ENCODE measurements around the gene UQCRC1.

DNA sequence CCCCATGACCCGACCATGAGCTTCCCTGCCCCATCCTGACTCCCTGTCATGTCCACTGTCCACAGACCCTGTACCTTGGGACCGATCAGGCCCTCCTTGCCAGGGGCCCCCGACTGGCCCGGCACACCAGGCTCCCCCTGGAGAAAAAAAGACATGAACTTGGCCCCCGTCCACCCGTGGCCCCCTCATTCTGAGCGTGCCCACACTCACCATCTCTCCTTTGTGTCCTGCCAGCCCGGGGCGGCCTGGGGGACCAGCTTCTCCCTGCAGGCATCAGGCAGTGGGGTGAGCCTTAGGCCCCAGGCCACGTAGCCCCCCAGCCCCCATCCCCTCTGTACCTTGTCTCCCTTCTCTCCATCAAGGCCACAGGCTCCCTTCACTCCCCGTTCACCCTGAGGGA is 41.9 kb downstream of the UQCRC1 start:
- TF ChIP-seq, protein P1, sequence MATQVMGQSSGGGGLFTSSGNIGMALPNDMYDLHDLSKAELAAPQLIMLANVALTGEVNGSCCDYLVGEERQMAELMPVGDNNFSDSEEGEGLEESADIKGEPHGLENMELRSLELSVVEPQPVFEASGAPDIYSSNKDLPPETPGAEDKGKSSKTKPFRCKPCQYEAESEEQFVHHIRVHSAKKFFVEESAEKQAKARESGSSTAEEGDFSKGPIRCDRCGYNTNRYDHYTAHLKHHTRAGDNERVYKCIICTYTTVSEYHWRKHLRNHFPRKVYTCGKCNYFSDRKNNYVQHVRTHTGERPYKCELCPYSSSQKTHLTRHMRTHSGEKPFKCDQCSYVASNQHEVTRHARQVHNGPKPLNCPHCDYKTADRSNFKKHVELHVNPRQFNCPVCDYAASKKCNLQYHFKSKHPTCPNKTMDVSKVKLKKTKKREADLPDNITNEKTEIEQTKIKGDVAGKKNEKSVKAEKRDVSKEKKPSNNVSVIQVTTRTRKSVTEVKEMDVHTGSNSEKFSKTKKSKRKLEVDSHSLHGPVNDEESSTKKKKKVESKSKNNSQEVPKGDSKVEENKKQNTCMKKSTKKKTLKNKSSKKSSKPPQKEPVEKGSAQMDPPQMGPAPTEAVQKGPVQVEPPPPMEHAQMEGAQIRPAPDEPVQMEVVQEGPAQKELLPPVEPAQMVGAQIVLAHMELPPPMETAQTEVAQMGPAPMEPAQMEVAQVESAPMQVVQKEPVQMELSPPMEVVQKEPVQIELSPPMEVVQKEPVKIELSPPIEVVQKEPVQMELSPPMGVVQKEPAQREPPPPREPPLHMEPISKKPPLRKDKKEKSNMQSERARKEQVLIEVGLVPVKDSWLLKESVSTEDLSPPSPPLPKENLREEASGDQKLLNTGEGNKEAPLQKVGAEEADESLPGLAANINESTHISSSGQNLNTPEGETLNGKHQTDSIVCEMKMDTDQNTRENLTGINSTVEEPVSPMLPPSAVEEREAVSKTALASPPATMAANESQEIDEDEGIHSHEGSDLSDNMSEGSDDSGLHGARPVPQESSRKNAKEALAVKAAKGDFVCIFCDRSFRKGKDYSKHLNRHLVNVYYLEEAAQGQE (tag by site-specific recombination; IDR thresholded peaks at IDR 0.05), result no peak
- TF ChIP-seq, protein P2, sequence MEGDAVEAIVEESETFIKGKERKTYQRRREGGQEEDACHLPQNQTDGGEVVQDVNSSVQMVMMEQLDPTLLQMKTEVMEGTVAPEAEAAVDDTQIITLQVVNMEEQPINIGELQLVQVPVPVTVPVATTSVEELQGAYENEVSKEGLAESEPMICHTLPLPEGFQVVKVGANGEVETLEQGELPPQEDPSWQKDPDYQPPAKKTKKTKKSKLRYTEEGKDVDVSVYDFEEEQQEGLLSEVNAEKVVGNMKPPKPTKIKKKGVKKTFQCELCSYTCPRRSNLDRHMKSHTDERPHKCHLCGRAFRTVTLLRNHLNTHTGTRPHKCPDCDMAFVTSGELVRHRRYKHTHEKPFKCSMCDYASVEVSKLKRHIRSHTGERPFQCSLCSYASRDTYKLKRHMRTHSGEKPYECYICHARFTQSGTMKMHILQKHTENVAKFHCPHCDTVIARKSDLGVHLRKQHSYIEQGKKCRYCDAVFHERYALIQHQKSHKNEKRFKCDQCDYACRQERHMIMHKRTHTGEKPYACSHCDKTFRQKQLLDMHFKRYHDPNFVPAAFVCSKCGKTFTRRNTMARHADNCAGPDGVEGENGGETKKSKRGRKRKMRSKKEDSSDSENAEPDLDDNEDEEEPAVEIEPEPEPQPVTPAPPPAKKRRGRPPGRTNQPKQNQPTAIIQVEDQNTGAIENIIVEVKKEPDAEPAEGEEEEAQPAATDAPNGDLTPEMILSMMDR (tag by site-specific recombination; IDR thresholded peaks at IDR 0.05), result no peak
- TF ChIP-seq ZNF473 (tag by site-specific recombination; IDR thresholded peaks at IDR 0.05) (no peak), ZNF133 (tag by site-specific recombination; IDR thresholded peaks at IDR 0.05) (no peak), MYNN (tag by site-specific recombination; IDR thresholded peaks at IDR 0.05; ENCODE audit: borderline replicate concordance) (no peak), REPIN1 (tag by site-specific recombination; IDR thresholded peaks at IDR 0.05; ENCODE audit: low read depth) (no peak), ZNF391 (tag by site-specific recombination; IDR thresholded peaks at IDR 0.05; ENCODE audit: borderline replicate concordance, low read depth) (no peak), KLF16 (tag by site-specific recombination; IDR thresholded peaks at IDR 0.05) (no peak), YY1 (tag by site-specific recombination; IDR thresholded peaks at IDR 0.05) (no peak), ZNF211 (tag by site-specific recombination; IDR thresholded peaks at IDR 0.05; ENCODE audit: low read depth) (no peak), ZNF184 (tag by site-specific recombination; IDR thresholded peaks at IDR 0.05) (no peak), ZNF785 (tag by site-specific recombination; IDR thresholded peaks at IDR 0.05) (no peak)
- TF ChIP-seq, protein P3, sequence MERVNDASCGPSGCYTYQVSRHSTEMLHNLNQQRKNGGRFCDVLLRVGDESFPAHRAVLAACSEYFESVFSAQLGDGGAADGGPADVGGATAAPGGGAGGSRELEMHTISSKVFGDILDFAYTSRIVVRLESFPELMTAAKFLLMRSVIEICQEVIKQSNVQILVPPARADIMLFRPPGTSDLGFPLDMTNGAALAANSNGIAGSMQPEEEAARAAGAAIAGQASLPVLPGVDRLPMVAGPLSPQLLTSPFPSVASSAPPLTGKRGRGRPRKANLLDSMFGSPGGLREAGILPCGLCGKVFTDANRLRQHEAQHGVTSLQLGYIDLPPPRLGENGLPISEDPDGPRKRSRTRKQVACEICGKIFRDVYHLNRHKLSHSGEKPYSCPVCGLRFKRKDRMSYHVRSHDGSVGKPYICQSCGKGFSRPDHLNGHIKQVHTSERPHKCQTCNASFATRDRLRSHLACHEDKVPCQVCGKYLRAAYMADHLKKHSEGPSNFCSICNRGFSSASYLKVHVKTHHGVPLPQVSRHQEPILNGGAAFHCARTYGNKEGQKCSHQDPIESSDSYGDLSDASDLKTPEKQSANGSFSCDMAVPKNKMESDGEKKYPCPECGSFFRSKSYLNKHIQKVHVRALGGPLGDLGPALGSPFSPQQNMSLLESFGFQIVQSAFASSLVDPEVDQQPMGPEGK (tag by site-specific recombination; IDR thresholded peaks at IDR 0.05), result no peak
